Activated CD4-positive, alpha-beta T cell treated with anti-CD3 and anti-CD28 coated beads for 1 hour (primary cell): ENCODE results near the gene TMLHE.
"Not testable (repeated sequence)": the region's sequence is repeated elsewhere in the genome, so short reads cannot be mapped to it uniquely, and the experiment has no call there.

Experiments
- DNase-seq: peaks from one replicate; pipeline ENCODE4 v3.0.0-alpha.2; 2020

TMLHE gene

GRCh38 chrX:155612312-155613224 is at the start of gene TMLHE, which contains the start of gene SPRY3:
TMLHE (minus strand) TSS chrX:155612952; CDS start chrX:155545276, 67,676 bp downstream.
SPRY3 (plus strand) TSS chrX:155612586.
- peak; percentile 29 for DNase-seq

- no peak for DNase-seq
These were observed 49.5 kb upstream of the TMLHE start for GRCh38 chrX:155662282-155662681.

GRCh38 chrX:155645180-155645579 is 32.4 kb upstream of the TMLHE start:
- no peak for DNase-seq

GRCh38 chrX:155643240-155643639 is 30.5 kb upstream of the TMLHE start:
- DNase-seq = no peak

GRCh38 chrX:155641371-155641770 is 28.6 kb upstream of the TMLHE start:
- DNase-seq = not testable (repeated sequence)

GRCh38 chrX:155637714-155638113 is 25.0 kb upstream of the TMLHE start:
- DNase-seq = no peak

GRCh38 chrX:155635019-155635418 is 22.3 kb upstream of the TMLHE start:
- DNase-seq = not testable (repeated sequence)

- no peak for DNase-seq
These were observed 19.8 kb upstream of the TMLHE start for GRCh38 chrX:155632431-155633100.

- DNase-seq = not testable (repeated sequence)
These were observed 7.4 kb upstream of the TMLHE start for GRCh38 chrX:155620110-155620509.

- no peak for DNase-seq
These were observed 3.2 kb upstream of the TMLHE start for GRCh38 chrX:155615938-155616337.

- no peak for DNase-seq
These were observed 1.3 kb upstream of the TMLHE start for GRCh38 chrX:155613927-155614559.

- DNase-seq = no peak
These were observed 1.4 kb downstream of the TMLHE start for GRCh38 chrX:155611302-155611701.

- no peak for DNase-seq
These were observed 19.8 kb downstream of the TMLHE start for GRCh38 chrX:155592981-155593380.

- DNase-seq = no peak
These were observed 20.4 kb downstream of the TMLHE start for GRCh38 chrX:155592331-155592730.

- no peak for DNase-seq
These were observed 35.1 kb downstream of the TMLHE start for GRCh38 chrX:155577682-155578081.

- no peak for DNase-seq
These were observed 49.7 kb downstream of the TMLHE start for GRCh38 chrX:155563099-155563498.

GRCh38 chrX:155544881-155545280 is 67.9 kb downstream of the TMLHE start:
- no peak for DNase-seq

- no peak for DNase-seq
These were observed 76.9 kb downstream of the TMLHE start for GRCh38 chrX:155535866-155536265.

- DNase-seq = no peak
These were observed 78.0 kb downstream of the TMLHE start for GRCh38 chrX:155534800-155535199.

GRCh38 chrX:155527023-155527422 is 85.7 kb downstream of the TMLHE start:
- DNase-seq = not testable (repeated sequence)

GRCh38 chrX:155514225-155514624 is 98.5 kb downstream of the TMLHE start:
- no peak for DNase-seq

- no peak for DNase-seq
These were observed 107.5 kb downstream of the TMLHE start for GRCh38 chrX:155505296-155505695.

- not testable (repeated sequence) for DNase-seq
These were observed 117.6 kb downstream of the TMLHE start for GRCh38 chrX:155495134-155495533.
